ENCODE data around the gene PPP6C.

GRCh38 chr9:125238127-125238914 is 48.7 kb upstream of the PPP6C start:
- TF ChIP-seq CTCF (IDR thresholded peaks at IDR 0.05; ENCODE audit: low read length) (no peak), EZH2 (optimal IDR thresholded peaks at IDR 0.05; ENCODE audit: low read depth, low read length) (no peak), EZH2phosphoT487 (IDR thresholded peaks at IDR 0.05; ENCODE audit: low read length) (no peak)

Data from MM.1S (cell line).